Tibial nerve (tissue), 4 donors: ENCODE measurements around the gene STK31. TPM values are rescaled to one million over a fixed set of nuclear protein-coding genes. Genes with fewer than 3 reads are reported as not detected.
"Not testable (repeated sequence)": the region's sequence is repeated elsewhere in the genome, so short reads cannot be mapped to it uniquely, and the experiment has no call there.

Experiments used
- DNase-seq, 2 donors: peaks; one replicate each; pipeline ENCODE4 v3.0.0-alpha.2; 2019; ENCODE audit warnings: low spot score in 2 of 2
- H3K27ac ChIP-seq, 4 donors: fragments of 200-600 bp; sonication (generic) in 3 of 4; one replicate each; pipeline ENCODE4 v1.5.1; 2017 to 2019; ENCODE audit warnings: mild to moderate bottlenecking in 1 of 4
- H3K27me3 ChIP-seq, 2 donors: fragments of 200-600 bp; sonication (generic) in 1 of 2; one replicate each; pipeline versions ENCODE4 v1.5.1 to v1.6.0; 2017 to 2019
- H3K36me3 ChIP-seq, 3 donors: fragments of 200-600 bp; sonication (generic); one replicate each; pipeline ENCODE4 v1.5.1; 2018 to 2019
- H3K4me1 ChIP-seq, 4 donors: fragments of 200-600 bp; sonication (generic) in 3 of 4; one replicate each; pipeline ENCODE4 v1.5.1; 2017 to 2019
- H3K4me3 ChIP-seq, 4 donors: fragments of 200-600 bp; sonication (generic) in 3 of 4; one replicate each; pipeline ENCODE4 v1.5.1; 2017 to 2019; ENCODE audit warnings: mild to moderate bottlenecking in 1 of 4, moderate library complexity in 1 of 4
- H3K9me3 ChIP-seq, 4 donors: fragments of 200-600 bp; sonication (generic) in 3 of 4; one replicate each; pipeline ENCODE4 v1.5.1; 2017 to 2019
- CTCF ChIP-seq, 5 experiments: fragments of 200-600 bp in 3 of 5; fragments of 450-650 bp in 2 of 5; sonication (generic) in 3 of 5; IDR thresholded peaks; one replicate each; pipeline ENCODE4 v1.5.1; 2016 to 2019; ENCODE audit warnings: antibody characterized with exemption in 5 of 5, mild to moderate bottlenecking in 3 of 5, moderate library complexity in 2 of 5
- EP300 ChIP-seq, 2 donors: sonication (generic); formaldehyde crosslinking; IDR thresholded peaks; one replicate each; pipeline ENCODE4 v1.6.1; 2017; ENCODE audit warnings: antibody characterized with exemption in 2 of 2, mild to moderate bottlenecking in 1 of 2
- POLR2A ChIP-seq, 2 donors: fragments of 450-650 bp; IDR thresholded peaks; one replicate each; pipeline ENCODE4 v1.6.1; 2017; ENCODE audit warnings: antibody characterized with exemption in 2 of 2, mild to moderate bottlenecking in 2 of 2, moderate library complexity in 2 of 2
- WGBS, 2 donors: methylation state at CpG; one replicate each; pipeline ENCODE4 v1.1.5; 2018; 5-methylcytosine and 5-hydroxymethylcytosine counted together
- total RNA-seq, 4 donors: library from RNA; depleted of rRNA; stranded (reverse); fragments of >200 nt; gene quantifications; one replicate each; pipeline ENCODE4 v1.1.0, GENCODE V29; 2016

STK31 gene
- total RNA-seq, 4 donors from 2014 or later: 0.84 to 2.8 (median 1.1) TPM

- Histone ChIP-seq H3K27me3 (no peaks in the 10 kb centered on the region), H3K4me1 (no peaks in the 10 kb centered on the region), H3K4me3 (no peak overlapping the region), H3K27ac (no peak overlapping the region), H3K36me3 (no peaks in the 10 kb centered on the region), H3K9me3 (no peaks in the 10 kb centered on the region)
- 80 to 82% methylated on average over 1 of the region's 1 CpG for WGBS, 2 donors
- TF ChIP-seq EP300 (IDR thresholded peaks at IDR 0.05) (no peak), CTCF (IDR thresholded peaks at IDR 0.05) (no peak), POLR2A (IDR thresholded peaks at IDR 0.05) (no peak)
- no peak for DNase-seq
Measured at GRCh38 chr7:23714579-23714978, 4.6 kb downstream of the STK31 start.

GRCh38 chr7:23715099-23715498, 5.1 kb downstream of the STK31 start:
- H3K4me3 ChIP-seq: no peak overlapping the region
- WGBS, 2 donors: 69 to 88% methylated on average over 6 of the region's 6 CpGs
- no peaks in the 10 kb centered on the region for H3K27me3 ChIP-seq
- H3K27ac ChIP-seq: no peak overlapping the region
- DNase-seq: no peak
- TF ChIP-seq EP300 (IDR thresholded peaks at IDR 0.05) (no peak), POLR2A (IDR thresholded peaks at IDR 0.05) (no peak), CTCF (IDR thresholded peaks at IDR 0.05) (no peak)
- no peaks in the 10 kb centered on the region for H3K4me1 ChIP-seq
- no peaks in the 10 kb centered on the region for H3K36me3 ChIP-seq
- H3K9me3 ChIP-seq: no peaks in the 10 kb centered on the region

- no peak for DNase-seq
- Histone ChIP-seq H3K27ac (no peak overlapping the region), H3K4me3 (no peak overlapping the region), H3K36me3 (no peaks in the 10 kb centered on the region), H3K9me3 (no peaks in the 10 kb centered on the region), H3K27me3 (no peaks in the 10 kb centered on the region), H3K4me1 (peaks cover 0 to 3% (median 0%) of the 10 kb centered on the region in 4 donors)
- WGBS, 2 donors: 97 to 98% methylated on average over 1 of the region's 1 CpG
- TF ChIP-seq EP300 (IDR thresholded peaks at IDR 0.05) (no peak), CTCF (IDR thresholded peaks at IDR 0.05) (no peak), POLR2A (IDR thresholded peaks at IDR 0.05) (no peak)
Measured at GRCh38 chr7:23717788-23718187, 7.8 kb downstream of the STK31 start.

- Histone ChIP-seq H3K9me3 (no peaks in the 10 kb centered on the region), H3K27me3 (no peaks in the 10 kb centered on the region), H3K36me3 (no peaks in the 10 kb centered on the region), H3K4me1 (peaks cover 0 to 3% (median 0%) of the 10 kb centered on the region in 4 donors), H3K4me3 (no peak overlapping the region), H3K27ac (no peak overlapping the region)
- no peak for DNase-seq
- 52 to 58% methylated on average over 4 of the region's 4 CpGs for WGBS, 2 donors
- TF ChIP-seq CTCF (IDR thresholded peaks at IDR 0.05) (no peak), EP300 (IDR thresholded peaks at IDR 0.05) (no peak), POLR2A (IDR thresholded peaks at IDR 0.05) (no peak)
Measured at GRCh38 chr7:23721456-23721855, 11.4 kb downstream of the STK31 start.

GRCh38 chr7:23722587-23723216, 12.7 kb downstream of the STK31 start:
- 86 to 88% methylated on average over 18 to 19 of the region's 21 CpGs for WGBS, 2 donors
- not testable (repeated sequence) for H3K36me3 ChIP-seq, H3K4me1 ChIP-seq, H3K4me3 ChIP-seq, DNase-seq, H3K9me3 ChIP-seq, H3K27me3 ChIP-seq, H3K27ac ChIP-seq

GRCh38 chr7:23724113-23724512, 14.1 kb downstream of the STK31 start:
- DNase-seq, H3K36me3 ChIP-seq, H3K9me3 ChIP-seq, H3K27ac ChIP-seq, H3K27me3 ChIP-seq, H3K4me1 ChIP-seq, H3K4me3 ChIP-seq: not testable (repeated sequence)
- 58 to 64% methylated on average over 4 of the region's 4 CpGs for WGBS, 2 donors
